Panc1 (cell line): ENCODE data around the gene GGA1. TPM values are rescaled to one million over a fixed set of nuclear protein-coding genes. Genes with fewer than 3 reads are reported as not detected.

ENCODE experiments used
- ATAC-seq: fragments of 200-7000 bp; cut with Tn5 transposase; 2 replicates; pipeline ENCODE4 v1.9.1; 2020; ENCODE audit warnings: mild to moderate bottlenecking, moderate library complexity
- BruUV-seq: library from RNA; stranded (reverse); fragments of 400-500 nt; replicated peaks from 2 replicates; lab custom pipeline; 2021; lab: Mats Ljungman, UMichigan
- CTCF ChIA-PET: fragments of 300-600 bp; sonication (Branson Sonifier 250); formaldehyde crosslinking; loops from one replicate; lab custom pipeline; 2022; ENCODE audit warnings: antibody characterized with exemption; lab: Charles Lee
- POLR2A ChIA-PET: fragments of 300-600 bp; sonication (Branson Sonifier 250); formaldehyde crosslinking; loops from one replicate; lab custom pipeline; 2022; ENCODE audit warnings: antibody characterized with exemption; lab: Charles Lee
- DNase-seq: peaks from one replicate; pipeline ENCODE4 v3.0.0-alpha.2; 2010; ENCODE audit warnings: low read depth, low spot score
- H3K27ac ChIP-seq: 2 replicates; pipeline ENCODE4 v1.5.1; 2011; ENCODE audit warnings: mild to moderate bottlenecking, low read length, inconsistent platforms
- H3K27me3 ChIP-seq: fragments of 200-500 bp; sonication (Bioruptor generic); 2 replicates; pipeline ENCODE4 v1.6.0; 2014; ENCODE audit warnings: low read length, inconsistent platforms; ENCODE audit not compliant: control insufficient read depth, insufficient read depth
- H3K36me3 ChIP-seq: fragments of 200-500 bp; sonication (Bioruptor generic); 2 replicates; pipeline ENCODE4 v1.5.1; 2014; ENCODE audit warnings: inconsistent platforms, mild to moderate bottlenecking, low read length, moderate library complexity; ENCODE audit not compliant: control insufficient read depth, insufficient read depth
- H3K4me1 ChIP-seq: 2 replicates; pipeline ENCODE4 v1.5.1; 2011; ENCODE audit warnings: inconsistent platforms, mild to moderate bottlenecking, low read length, moderate library complexity; ENCODE audit not compliant: control insufficient read depth, insufficient read depth
- H3K4me3 ChIP-seq, 2 experiments: 2 replicates each; pipeline ENCODE4 v1.5.1; 2011 to 2012; ENCODE audit warnings: low read depth in 2 of 2, low read length in 2 of 2, mild to moderate bottlenecking in 2 of 2, inconsistent platforms in 1 of 2, moderate library complexity in 1 of 2
- H3K9me3 ChIP-seq: fragments of 200-500 bp; sonication (Bioruptor generic); 2 replicates; pipeline ENCODE4 v1.5.1; 2014; ENCODE audit warnings: low read depth, mild to moderate bottlenecking, inconsistent platforms, low read length, moderate library complexity; ENCODE audit not compliant: control insufficient read depth, insufficient read depth
- CTCF ChIP-seq: fragments of 450-650 bp; IDR thresholded peaks from 2 replicates; pipeline ENCODE4 v1.5.1; 2017; ENCODE audit warnings: mild to moderate bottlenecking
- POLR2AphosphoS5 ChIP-seq: IDR thresholded peaks from 2 replicates; pipeline ENCODE4 v1.6.1; 2012; ENCODE audit warnings: mild to moderate bottlenecking, low read depth, low read length, moderate library complexity
- REST ChIP-seq, 2 experiments: IDR thresholded peaks; 2 replicates each; pipeline ENCODE4 v1.6.1; 2011 to 2012; ENCODE audit warnings: low read depth in 2 of 2, control low read depth in 1 of 2, low read length in 1 of 2, mild to moderate bottlenecking in 1 of 2, moderate library complexity in 1 of 2; ENCODE audit not compliant: insufficient read depth in 1 of 2
- SIN3A ChIP-seq: IDR thresholded peaks from 2 replicates; pipeline ENCODE4 v1.6.1; 2012; ENCODE audit warnings: low read depth, mild to moderate bottlenecking, low read length, moderate library complexity, borderline replicate concordance; ENCODE audit not compliant: insufficient read depth
- TCF7L2 ChIP-seq: IDR thresholded peaks from 2 replicates; pipeline ENCODE4 v1.6.1; 2011; ENCODE audit warnings: mild to moderate bottlenecking, low read depth, low read length, inconsistent platforms
- in situ Hi-C: cut with HindIII; loops from 2 replicates; pipeline ENCODE4 v1.10.0; 2016; ENCODE audit warnings: low sequenced_read_pairs, low pct_unique_long_range_greater_than_20kb
- intact Hi-C: fragments of 100-400 bp; cut with micrococcal nuclease; formaldehyde crosslinking; loops from one replicate; pipeline ENCODE4 v1.10.0; 2022; ENCODE audit not compliant: unreplicated experiment
- total RNA-seq: library from RNA; stranded (reverse); gene quantifications from one replicate; pipeline ENCODE4 v1.2.1, GENCODE V29; 2021; ENCODE audit not compliant: unreplicated experiment

Gene GGA1
- total RNA-seq, 1 experiment from 2014 or later, result 45.4 TPM

GRCh38 chr22:37672206-37672919 is 63.7 kb downstream of the GGA1 start:
- ChIA-PET POLR2A (no interaction called here), CTCF (no interaction called here)
- in situ Hi-C loops (no loop called here), intact Hi-C loops (no loop called here)
- H3K36me3 ChIP-seq, result no peaks in the 10 kb centered on the region
- no peak for ATAC-seq
- no peaks in the 10 kb centered on the region for H3K9me3 ChIP-seq
- no peak overlapping the region for H3K4me3 ChIP-seq
- DNase-seq, result no peak
- no TSS peak for BruUV-seq
- no peak overlapping the region for H3K27ac ChIP-seq
- no peaks in the 10 kb centered on the region for H3K27me3 ChIP-seq
- TF ChIP-seq CTCF, result no peak
- TF ChIP-seq REST (IDR thresholded peaks at IDR 0.05; ENCODE audit: insufficient read depth in 1 of 2, low read depth in 2 of 2, low read length in 1 of 2), result no peak
- TF ChIP-seq POLR2AphosphoS5, result no peak
- peaks cover under 1% of the 10 kb centered on the region; the same call in 1 of the 2 replicates for H3K4me1 ChIP-seq

- in situ Hi-C loops, result no loop called here
- no peak for ATAC-seq
- ChIA-PET CTCF (interaction anchor here (0.7 kb wide), 1 partner anchor 9 kb away, joined by 5 read pairs; no protein-coding TSS in a partner anchor), POLR2A (no interaction called here)
- Histone ChIP-seq H3K27ac (no peak overlapping the region), H3K9me3 (no peaks in the 10 kb centered on the region), H3K4me3 (no peak overlapping the region), H3K36me3 (no peaks in the 10 kb centered on the region), H3K4me1 (peaks cover 5% of the 10 kb centered on the region), H3K27me3 (no peaks in the 10 kb centered on the region)
- intact Hi-C loops, result no loop called here
- no TSS peak for BruUV-seq
- DNase-seq, result no peak
- no peak for TF ChIP-seq SIN3A
- TF ChIP-seq CTCF, result no peak
- TF ChIP-seq TCF7L2, result no peak
- no peak for TF ChIP-seq POLR2AphosphoS5
- TF ChIP-seq REST (IDR thresholded peaks at IDR 0.05; ENCODE audit: insufficient read depth in 1 of 2, low read depth in 2 of 2, low read length in 1 of 2), result no peak
These were observed 64.4 kb downstream of the GGA1 start for GRCh38 chr22:37672920-37673455.
